ENCODE measurements around the gene REX1BD. TPM values are rescaled to one million over a fixed set of nuclear protein-coding genes. Genes with fewer than 3 reads are reported as not detected.

Gene REX1BD
- total RNA-seq, 1 experiment from 2014 or later: 39.9 TPM

- no peak for TF ChIP-seq CTCF (IDR thresholded peaks at IDR 0.05; ENCODE audit: unreplicated experiment)
- H3K4me1 Mint-ChIP-seq (ENCODE audit: low read depth, unreplicated experiment): peaks cover 7% of the 10 kb centered on the region
- CTCF ChIA-PET: no interaction called here
These were observed 25.1 kb downstream of the REX1BD start for GRCh38 chr19:18613589-18614234.

DNA sequence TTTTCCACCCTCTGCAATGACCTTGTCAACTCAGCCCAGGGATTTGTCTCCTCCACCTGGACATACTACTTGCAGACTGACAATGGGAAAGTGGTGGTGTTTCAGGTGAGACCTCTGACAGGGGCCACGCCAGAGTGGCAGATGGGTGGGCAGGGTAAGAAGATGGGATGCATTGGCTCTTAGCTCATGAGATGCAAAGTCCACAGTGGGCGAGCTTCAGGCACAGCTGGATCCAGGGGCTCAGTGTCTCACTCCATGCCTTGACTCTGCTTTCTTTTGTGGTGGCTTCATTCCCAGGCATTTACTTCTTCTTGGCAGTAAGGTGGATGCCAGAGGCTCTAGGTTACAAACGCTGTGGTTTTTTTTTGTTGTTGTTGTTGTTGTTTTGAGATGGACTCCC is 27.4 kb downstream of the REX1BD start:
- no peak for TF ChIP-seq CTCF (IDR thresholded peaks at IDR 0.05; ENCODE audit: unreplicated experiment)
- H3K27ac Mint-ChIP-seq (ENCODE audit: unreplicated experiment): no peak overlapping the region
- H3K4me3 Mint-ChIP-seq (ENCODE audit: low read depth, unreplicated experiment): no peak overlapping the region
- DNase-seq: no peak
- H3K36me3 Mint-ChIP-seq (ENCODE audit: insufficient read depth, unreplicated experiment): peaks cover 5% of the 10 kb centered on the region
- H3K27me3 Mint-ChIP-seq (ENCODE audit: unreplicated experiment): peaks cover 50% of the 10 kb centered on the region
- H3K4me1 Mint-ChIP-seq (ENCODE audit: low read depth, unreplicated experiment): peaks cover 4% of the 10 kb centered on the region
- CTCF ChIA-PET: no interaction called here
- no TSS peak for BruUV-seq (replicated peaks)
- intact Hi-C loops (cut with micrococcal nuclease; ENCODE audit: unreplicated experiment): no loop called here
- H3K9me3 Mint-ChIP-seq (ENCODE audit: low read depth, unreplicated experiment): no peaks in the 10 kb centered on the region

More at GRCh38 chr19:18613589-18614234, 25.1 kb downstream of the REX1BD start:
- Mint-ChIP-seq H3K36me3 (ENCODE audit: insufficient read depth, unreplicated experiment) (peaks cover 5% of the 10 kb centered on the region), H3K27me3 (ENCODE audit: unreplicated experiment) (peaks cover 70% of the 10 kb centered on the region), H3K9me3 (ENCODE audit: low read depth, unreplicated experiment) (no peaks in the 10 kb centered on the region), H3K4me3 (ENCODE audit: low read depth, unreplicated experiment) (peak overlapping the region; percentile 47), H3K27ac (ENCODE audit: unreplicated experiment) (no peak overlapping the region)
- BruUV-seq (replicated peaks): no TSS peak
- intact Hi-C loops (cut with micrococcal nuclease; ENCODE audit: unreplicated experiment): no loop called here
- DNase-seq: no peak

DNA sequence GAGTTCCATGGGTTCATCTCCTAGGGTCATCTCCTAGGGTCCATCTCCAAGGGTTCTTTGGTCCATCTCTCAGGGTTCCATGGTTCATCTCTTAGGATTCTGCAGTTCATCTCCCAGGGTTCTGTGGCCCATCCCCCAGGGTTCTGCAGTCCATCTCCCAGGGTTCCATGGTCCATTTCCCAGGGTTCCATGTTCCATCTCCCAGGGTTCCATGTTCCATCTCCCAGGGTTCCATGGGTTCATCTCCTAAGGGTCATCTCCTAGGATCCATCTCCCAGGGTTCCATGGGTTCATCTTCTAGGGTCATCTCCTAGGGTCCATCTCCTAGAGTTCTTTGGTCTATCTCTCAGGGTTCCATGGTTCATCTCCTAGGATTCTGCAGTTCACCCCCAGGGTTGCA is 29.0 kb downstream of the REX1BD start:
- TF ChIP-seq CTCF (IDR thresholded peaks at IDR 0.05; ENCODE audit: unreplicated experiment): no peak
- CTCF ChIA-PET: no interaction called here
- peaks cover 5% of the 10 kb centered on the region for H3K36me3 Mint-ChIP-seq (ENCODE audit: insufficient read depth, unreplicated experiment)
- no peak for DNase-seq
- no peak overlapping the region for H3K4me3 Mint-ChIP-seq (ENCODE audit: low read depth, unreplicated experiment)
- H3K4me1 Mint-ChIP-seq (ENCODE audit: low read depth, unreplicated experiment): no peaks in the 10 kb centered on the region
- no peaks in the 10 kb centered on the region for H3K9me3 Mint-ChIP-seq (ENCODE audit: low read depth, unreplicated experiment)
- no TSS peak for BruUV-seq (replicated peaks)
- peaks cover 35% of the 10 kb centered on the region for H3K27me3 Mint-ChIP-seq (ENCODE audit: unreplicated experiment)
- no peak overlapping the region for H3K27ac Mint-ChIP-seq (ENCODE audit: unreplicated experiment)
- intact Hi-C loops (cut with micrococcal nuclease; ENCODE audit: unreplicated experiment): no loop called here

DNA sequence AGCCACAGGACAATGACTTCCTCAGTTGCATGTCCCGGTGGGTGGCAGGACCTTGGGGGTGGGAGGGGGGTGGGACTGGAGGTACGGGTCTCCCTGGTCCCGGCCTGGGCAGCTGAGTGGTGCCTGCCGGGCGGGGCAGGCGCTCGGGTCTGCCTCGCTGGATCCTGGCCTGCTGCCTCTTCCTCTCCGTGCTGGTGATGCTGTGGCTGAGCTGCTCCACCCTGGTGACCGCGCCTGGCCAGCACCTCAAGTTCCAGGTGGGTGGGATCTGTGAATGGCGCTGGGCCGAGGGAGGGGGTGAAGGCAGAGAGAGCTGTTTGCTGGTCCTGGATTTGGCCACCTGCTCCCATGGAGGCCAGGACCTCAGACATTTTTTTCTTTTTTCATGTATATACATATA is 29.6 kb downstream of the REX1BD start:
- Mint-ChIP-seq H3K9me3 (ENCODE audit: low read depth, unreplicated experiment) (no peaks in the 10 kb centered on the region), H3K27ac (ENCODE audit: unreplicated experiment) (no peak overlapping the region), H3K27me3 (ENCODE audit: unreplicated experiment) (peaks cover 28% of the 10 kb centered on the region), H3K4me3 (ENCODE audit: low read depth, unreplicated experiment) (no peak overlapping the region), H3K36me3 (ENCODE audit: insufficient read depth, unreplicated experiment) (peaks cover 5% of the 10 kb centered on the region), H3K4me1 (ENCODE audit: low read depth, unreplicated experiment) (no peaks in the 10 kb centered on the region)
- TF ChIP-seq CTCF (IDR thresholded peaks at IDR 0.05; ENCODE audit: unreplicated experiment): no peak
- BruUV-seq (replicated peaks): no TSS peak
- intact Hi-C loops (cut with micrococcal nuclease; ENCODE audit: unreplicated experiment): no loop called here
- DNase-seq: no peak
- CTCF ChIA-PET: no interaction called here

Measured in Calu3 (cell line).